ENCODE data around the gene MCF2L.

DNA sequence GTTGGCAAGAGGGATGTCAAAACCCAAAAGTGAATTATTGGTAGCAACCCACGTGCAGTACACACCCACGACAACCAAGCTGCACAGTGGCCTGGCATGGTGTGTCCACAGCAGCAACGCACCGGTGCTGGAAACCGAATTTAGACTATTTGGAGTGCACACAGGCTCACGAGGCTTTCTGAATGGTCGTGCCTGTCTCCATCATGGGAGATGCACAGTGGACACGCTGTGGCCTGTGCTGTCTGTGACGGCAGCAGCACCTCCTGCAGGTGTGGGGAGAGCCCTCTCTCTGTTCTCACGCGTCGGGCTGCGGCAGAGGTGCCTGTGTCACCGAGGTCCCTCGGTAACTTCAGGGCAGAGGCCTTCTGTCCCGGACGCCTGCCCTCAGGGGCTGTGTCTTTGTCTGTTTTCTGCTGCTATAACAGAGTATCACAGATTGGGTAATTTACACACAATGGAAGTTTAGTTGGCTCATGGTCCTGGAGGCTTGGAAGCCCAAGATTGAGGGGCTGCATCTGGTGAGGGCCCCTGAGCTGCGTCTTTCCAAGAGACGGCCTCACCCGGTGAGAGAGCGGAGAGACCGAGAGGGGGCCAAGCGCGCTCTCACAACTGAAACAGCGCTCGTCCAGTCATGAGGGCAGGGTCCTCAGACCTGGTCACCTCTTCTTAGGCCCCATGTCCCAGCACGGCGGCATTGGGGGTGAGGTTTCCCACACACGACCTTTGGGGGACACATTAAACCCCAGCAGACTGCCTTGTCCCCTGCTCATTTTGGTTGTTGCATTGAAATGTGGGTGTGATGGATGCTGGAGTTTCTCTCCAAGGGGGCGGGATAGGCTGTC, 9.1 kb upstream of the MCF2L start:
- TF ChIP-seq, protein P1, sequence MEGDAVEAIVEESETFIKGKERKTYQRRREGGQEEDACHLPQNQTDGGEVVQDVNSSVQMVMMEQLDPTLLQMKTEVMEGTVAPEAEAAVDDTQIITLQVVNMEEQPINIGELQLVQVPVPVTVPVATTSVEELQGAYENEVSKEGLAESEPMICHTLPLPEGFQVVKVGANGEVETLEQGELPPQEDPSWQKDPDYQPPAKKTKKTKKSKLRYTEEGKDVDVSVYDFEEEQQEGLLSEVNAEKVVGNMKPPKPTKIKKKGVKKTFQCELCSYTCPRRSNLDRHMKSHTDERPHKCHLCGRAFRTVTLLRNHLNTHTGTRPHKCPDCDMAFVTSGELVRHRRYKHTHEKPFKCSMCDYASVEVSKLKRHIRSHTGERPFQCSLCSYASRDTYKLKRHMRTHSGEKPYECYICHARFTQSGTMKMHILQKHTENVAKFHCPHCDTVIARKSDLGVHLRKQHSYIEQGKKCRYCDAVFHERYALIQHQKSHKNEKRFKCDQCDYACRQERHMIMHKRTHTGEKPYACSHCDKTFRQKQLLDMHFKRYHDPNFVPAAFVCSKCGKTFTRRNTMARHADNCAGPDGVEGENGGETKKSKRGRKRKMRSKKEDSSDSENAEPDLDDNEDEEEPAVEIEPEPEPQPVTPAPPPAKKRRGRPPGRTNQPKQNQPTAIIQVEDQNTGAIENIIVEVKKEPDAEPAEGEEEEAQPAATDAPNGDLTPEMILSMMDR (optimal IDR thresholded peaks at IDR 0.05 in 1 of 3, IDR thresholded peaks at IDR 0.05 in 1 of 3, conservative IDR thresholded peaks at IDR 0.05 in 1 of 3; ENCODE audit: extremely low read depth in 1 of 3, insufficient read depth in 2 of 3, low read length in 3 of 3) = no peak
- TF ChIP-seq EZH2 (IDR thresholded peaks at IDR 0.05; ENCODE audit: low read length) = no peak

All from keratinocyte (primary cell).